ENCODE results near the gene SPACA9.

Gene SPACA9

DNA sequence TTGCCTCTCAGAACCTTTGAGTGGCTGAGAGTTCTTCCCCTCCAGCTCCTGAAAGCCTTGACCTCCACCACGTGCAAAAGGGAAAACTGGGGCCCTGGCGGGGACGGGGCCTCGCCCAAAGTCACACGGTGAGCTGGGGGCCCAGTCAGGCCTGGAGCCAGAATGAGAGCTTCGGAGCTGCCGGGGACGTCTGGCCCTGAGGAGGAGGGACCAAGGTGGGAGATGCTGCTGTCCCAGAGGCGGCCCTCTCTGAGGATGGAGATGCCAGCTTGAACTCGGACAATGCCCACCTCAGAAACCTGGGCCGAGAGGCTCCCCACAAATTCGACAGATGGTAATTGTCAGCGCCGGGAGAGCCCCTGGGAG is 1.3 kb upstream of the SPACA9 start:
- Histone ChIP-seq H3K9me3 (ENCODE audit: insufficient read depth, low read length) (no peaks in the 10 kb centered on the region), H3K27me3 (ENCODE audit: insufficient read depth, insufficient read length) (peaks cover 36% of the 10 kb centered on the region), H3K4me1 (ENCODE audit: insufficient read depth, insufficient read length) (peaks cover 5% of the 10 kb centered on the region), H3K36me3 (ENCODE audit: insufficient read depth, insufficient read length, low read length) (no peaks in the 10 kb centered on the region), H3K9ac (ENCODE audit: insufficient read length, low read depth) (peak overlapping the region; percentile 83), H3K4me3 (ENCODE audit: insufficient read length, low read depth) (peak overlapping the region; percentile 82)
- no peak for TF ChIP-seq ZNF274 (IDR thresholded peaks at IDR 0.05; ENCODE audit: low read depth, low read length)
- no peak for TF ChIP-seq YY1 (IDR thresholded peaks at IDR 0.05; ENCODE audit: insufficient read depth, insufficient read length)
- TF ChIP-seq SUZ12 (IDR thresholded peaks at IDR 0.05; ENCODE audit: extremely low read depth, insufficient read depth, insufficient read length) = no peak
- no peak for DNase-seq (ENCODE audit: low read depth, low spot score)

DNA sequence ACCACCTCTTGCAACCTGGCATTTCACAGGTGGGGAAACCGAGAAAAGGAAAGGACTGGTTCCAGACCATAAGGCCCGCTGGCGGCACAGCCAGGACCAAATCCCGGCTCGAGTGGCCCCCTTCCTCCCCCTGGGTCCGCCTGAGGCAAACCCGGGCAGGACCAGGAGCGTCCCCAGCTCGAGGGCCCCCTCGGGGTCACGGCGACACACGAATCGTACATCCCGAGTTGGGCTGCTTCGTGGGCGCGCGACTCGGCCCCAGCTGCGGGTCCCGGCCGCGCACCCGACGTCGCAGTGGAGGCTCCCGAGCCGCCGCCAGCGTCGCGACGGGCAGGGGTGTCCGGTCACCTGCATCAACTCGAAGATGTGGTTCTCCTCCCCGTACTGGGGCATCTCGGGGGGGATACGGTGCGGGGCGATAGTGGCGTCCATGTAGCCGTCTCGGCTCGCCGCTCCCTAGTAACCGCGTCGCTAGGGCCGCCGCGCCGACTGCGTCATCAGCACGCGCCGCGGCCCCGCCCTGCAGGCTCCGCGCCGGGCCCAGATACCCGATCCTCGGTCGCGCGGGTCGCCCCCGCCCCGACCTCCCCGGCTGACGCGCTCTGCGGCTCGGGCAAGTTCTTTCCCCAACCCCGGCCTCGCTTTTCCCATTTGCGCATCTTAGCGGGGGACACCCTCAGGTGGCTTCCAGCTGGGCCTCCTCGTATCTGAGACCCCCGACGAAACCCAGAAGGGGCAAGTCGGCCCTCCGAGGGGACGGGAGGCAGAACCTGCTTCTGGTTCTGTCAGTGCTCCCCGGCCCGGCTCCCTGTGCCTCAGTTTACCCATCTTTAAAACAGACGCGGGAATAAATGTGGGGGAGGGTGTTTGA is 639 bp upstream of the SPACA9 start, which contains the start of gene AK8:
AK8 (minus strand) TSS at position 461 of the 871 bp plus-strand sequence; CDS start at position 432, 29 bp downstream.
- Histone ChIP-seq H3K4me3 (ENCODE audit: insufficient read length, low read depth) (peak within 1 kb of the TSS; percentile 82), H3K4me1 (ENCODE audit: insufficient read depth, insufficient read length) (peaks cover 7% of the 10 kb centered on the region), H3K36me3 (ENCODE audit: insufficient read depth, insufficient read length, low read length) (no peaks in the 10 kb centered on the region), H3K27me3 (ENCODE audit: insufficient read depth, insufficient read length) (peaks cover 36% of the 10 kb centered on the region), H3K9ac (ENCODE audit: insufficient read length, low read depth) (peak within 1 kb of the TSS; percentile 83), H3K9me3 (ENCODE audit: insufficient read depth, low read length) (no peaks in the 10 kb centered on the region)
- peak; percentile 47 for DNase-seq (ENCODE audit: low read depth, low spot score)
- TF ChIP-seq SUZ12 (IDR thresholded peaks at IDR 0.05; ENCODE audit: extremely low read depth, insufficient read depth, insufficient read length) (peak; percentile 70), YY1 (IDR thresholded peaks at IDR 0.05; ENCODE audit: insufficient read depth, insufficient read length) (no peak)

DNA sequence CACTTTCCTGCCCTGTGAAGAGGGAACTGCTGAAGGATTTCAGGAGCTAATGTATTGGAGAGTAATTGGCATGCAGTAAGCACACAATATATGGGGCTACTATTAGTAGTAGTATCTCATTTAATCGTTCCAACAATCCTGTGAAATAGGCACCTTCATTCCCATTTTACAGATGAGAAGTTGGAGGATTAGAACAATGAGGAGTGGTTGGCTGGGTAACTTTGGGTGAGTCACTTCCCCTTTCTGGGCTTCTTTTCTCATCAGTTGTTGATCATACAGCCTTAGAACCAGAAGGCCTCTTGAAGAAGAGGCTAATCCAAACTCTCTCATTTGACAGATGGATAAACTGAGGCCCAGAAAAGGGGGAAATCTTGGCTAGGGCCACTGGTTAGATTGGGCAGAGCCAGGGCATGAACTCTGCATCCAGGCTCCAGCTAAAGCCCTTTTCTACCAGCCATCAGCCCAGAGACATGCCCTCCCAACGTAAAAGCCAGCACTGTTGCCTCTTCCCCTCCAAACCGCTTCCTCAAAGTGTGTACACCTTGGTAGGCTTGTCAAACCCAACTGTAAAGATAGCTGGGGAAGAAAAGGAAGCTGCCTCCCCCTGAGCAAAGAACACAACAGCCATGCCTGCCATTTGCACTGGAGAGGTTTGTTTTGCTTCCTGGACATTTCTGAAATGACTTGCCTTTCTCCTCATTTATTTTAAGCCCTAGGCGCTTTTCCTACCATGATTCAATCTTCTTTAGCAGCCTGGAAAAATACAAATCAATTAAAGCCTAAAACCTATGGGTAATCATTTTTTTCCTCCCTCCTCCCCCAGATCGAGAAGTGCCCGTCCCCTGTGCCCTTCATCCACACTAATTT is 992 bp downstream of the SPACA9 start:
- peaks cover 36% of the 10 kb centered on the region for H3K27me3 ChIP-seq (ENCODE audit: insufficient read depth, insufficient read length)
- no peak overlapping the region for H3K4me3 ChIP-seq (ENCODE audit: insufficient read length, low read depth)
- no peak for TF ChIP-seq SUZ12 (IDR thresholded peaks at IDR 0.05; ENCODE audit: extremely low read depth, insufficient read depth, insufficient read length)
- no peaks in the 10 kb centered on the region for H3K9me3 ChIP-seq (ENCODE audit: insufficient read depth, low read length)
- DNase-seq (ENCODE audit: low read depth, low spot score) = no peak
- no peak overlapping the region for H3K9ac ChIP-seq (ENCODE audit: insufficient read length, low read depth)
- H3K4me1 ChIP-seq (ENCODE audit: insufficient read depth, insufficient read length) = peaks cover 9% of the 10 kb centered on the region
- H3K36me3 ChIP-seq (ENCODE audit: insufficient read depth, insufficient read length, low read length) = no peaks in the 10 kb centered on the region

DNA sequence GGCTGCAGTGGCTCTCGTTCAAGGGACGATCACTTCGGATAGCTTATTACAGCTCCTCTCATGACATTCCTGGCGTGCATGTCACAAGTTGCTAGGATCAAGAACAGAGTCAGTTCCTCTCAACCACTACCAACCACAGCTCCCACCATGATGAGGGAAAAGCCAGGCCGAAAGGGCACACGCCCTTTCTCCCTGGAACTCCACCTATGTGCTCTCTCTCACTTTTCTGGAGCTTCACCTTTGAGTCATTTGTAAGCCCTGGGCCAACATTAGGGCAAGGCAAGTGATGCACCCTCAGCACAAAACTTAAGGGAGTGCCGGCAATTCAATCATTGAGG is 1.6 kb downstream of the SPACA9 start:
- peaks cover 9% of the 10 kb centered on the region for H3K4me1 ChIP-seq (ENCODE audit: insufficient read depth, insufficient read length)
- no peak overlapping the region for H3K4me3 ChIP-seq (ENCODE audit: insufficient read length, low read depth)
- H3K9me3 ChIP-seq (ENCODE audit: insufficient read depth, low read length) = no peaks in the 10 kb centered on the region
- DNase-seq (ENCODE audit: low read depth, low spot score) = no peak
- no peaks in the 10 kb centered on the region for H3K36me3 ChIP-seq (ENCODE audit: insufficient read depth, insufficient read length, low read length)
- no peak for TF ChIP-seq ZNF274 (IDR thresholded peaks at IDR 0.05; ENCODE audit: low read depth, low read length)
- TF ChIP-seq SUZ12 (IDR thresholded peaks at IDR 0.05; ENCODE audit: extremely low read depth, insufficient read depth, insufficient read length) = no peak
- TF ChIP-seq YY1 (IDR thresholded peaks at IDR 0.05; ENCODE audit: insufficient read depth, insufficient read length) = no peak
- H3K9ac ChIP-seq (ENCODE audit: insufficient read length, low read depth) = no peak overlapping the region
- H3K27me3 ChIP-seq (ENCODE audit: insufficient read depth, insufficient read length) = peaks cover 36% of the 10 kb centered on the region

DNA sequence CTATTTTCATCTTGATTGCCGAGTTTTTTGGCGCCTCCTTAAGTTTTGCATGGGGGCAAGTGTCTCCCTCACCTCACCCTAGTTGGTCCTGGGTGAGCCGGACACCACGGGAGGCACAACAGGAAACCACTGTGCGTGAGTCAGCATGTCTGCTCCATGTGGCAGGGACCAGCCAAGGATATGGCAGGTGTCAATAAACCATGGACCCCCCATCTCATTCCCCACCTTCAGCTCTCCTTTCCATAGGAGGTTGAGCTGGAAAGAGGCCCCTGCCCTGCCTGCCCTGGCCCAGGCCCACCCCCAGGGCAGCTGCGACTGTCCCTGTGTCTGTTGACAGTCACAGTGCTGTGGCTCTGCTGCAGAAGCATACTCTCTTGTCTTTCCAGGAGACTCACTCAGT is 3.1 kb downstream of the SPACA9 start:
- TF ChIP-seq YY1 (IDR thresholded peaks at IDR 0.05; ENCODE audit: insufficient read depth, insufficient read length) (no peak), ZNF274 (IDR thresholded peaks at IDR 0.05; ENCODE audit: low read depth, low read length) (no peak), SUZ12 (IDR thresholded peaks at IDR 0.05; ENCODE audit: extremely low read depth, insufficient read depth, insufficient read length) (no peak)
- Histone ChIP-seq H3K36me3 (ENCODE audit: insufficient read depth, insufficient read length, low read length) (no peaks in the 10 kb centered on the region), H3K4me1 (ENCODE audit: insufficient read depth, insufficient read length) (peaks cover 9% of the 10 kb centered on the region), H3K4me3 (ENCODE audit: insufficient read length, low read depth) (no peak overlapping the region), H3K9me3 (ENCODE audit: insufficient read depth, low read length) (no peaks in the 10 kb centered on the region), H3K9ac (ENCODE audit: insufficient read length, low read depth) (no peak overlapping the region), H3K27me3 (ENCODE audit: insufficient read depth, insufficient read length) (peaks cover 21% of the 10 kb centered on the region)
- no peak for DNase-seq (ENCODE audit: low read depth, low spot score)

DNA sequence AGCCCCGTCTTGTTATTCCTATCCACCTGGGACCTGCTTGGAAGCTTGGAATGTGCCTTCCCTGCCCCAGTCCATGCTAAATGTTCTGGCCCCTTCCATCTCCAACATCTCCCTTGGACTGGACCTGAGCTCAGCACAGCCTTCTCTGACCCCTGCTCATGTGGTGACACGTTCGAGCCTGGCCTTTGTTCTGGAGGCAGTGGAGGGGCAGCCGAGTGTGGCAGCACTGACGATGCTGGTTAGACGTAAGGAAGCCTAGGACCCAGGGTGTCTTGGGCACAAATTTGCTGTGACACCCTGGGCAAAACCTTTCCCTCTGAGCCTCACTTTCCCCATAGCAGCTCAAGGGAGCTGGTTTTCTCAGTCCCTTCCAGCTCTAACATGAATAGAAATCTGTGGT is 3.9 kb downstream of the SPACA9 start:
- no peak for DNase-seq (ENCODE audit: low read depth, low spot score)
- TF ChIP-seq SUZ12 (IDR thresholded peaks at IDR 0.05; ENCODE audit: extremely low read depth, insufficient read depth, insufficient read length) (no peak), YY1 (IDR thresholded peaks at IDR 0.05; ENCODE audit: insufficient read depth, insufficient read length) (no peak), ZNF274 (IDR thresholded peaks at IDR 0.05; ENCODE audit: low read depth, low read length) (no peak)
- Histone ChIP-seq H3K9me3 (ENCODE audit: insufficient read depth, low read length) (no peaks in the 10 kb centered on the region), H3K27me3 (ENCODE audit: insufficient read depth, insufficient read length) (peaks cover 13% of the 10 kb centered on the region), H3K4me3 (ENCODE audit: insufficient read length, low read depth) (no peak overlapping the region), H3K36me3 (ENCODE audit: insufficient read depth, insufficient read length, low read length) (no peaks in the 10 kb centered on the region), H3K9ac (ENCODE audit: insufficient read length, low read depth) (no peak overlapping the region), H3K4me1 (ENCODE audit: insufficient read depth, insufficient read length) (peaks cover 9% of the 10 kb centered on the region)

All from NT2/D1 (cell line).